GM12873 (cell line): Measurements from ENCODE around the gene KRT86.

Source experiments
- TF ChIP-seq, protein P1 (sequence below): IDR thresholded peaks from 2 replicates; pipeline ENCODE4 v1.5.1; 2012; ENCODE audit warnings: low read depth, mild to moderate bottlenecking, moderate library complexity, low read length, control low read depth; ENCODE audit not compliant: insufficient read depth; ENCODE audit errors: missing control alignments

The KRT86 gene

DNA sequence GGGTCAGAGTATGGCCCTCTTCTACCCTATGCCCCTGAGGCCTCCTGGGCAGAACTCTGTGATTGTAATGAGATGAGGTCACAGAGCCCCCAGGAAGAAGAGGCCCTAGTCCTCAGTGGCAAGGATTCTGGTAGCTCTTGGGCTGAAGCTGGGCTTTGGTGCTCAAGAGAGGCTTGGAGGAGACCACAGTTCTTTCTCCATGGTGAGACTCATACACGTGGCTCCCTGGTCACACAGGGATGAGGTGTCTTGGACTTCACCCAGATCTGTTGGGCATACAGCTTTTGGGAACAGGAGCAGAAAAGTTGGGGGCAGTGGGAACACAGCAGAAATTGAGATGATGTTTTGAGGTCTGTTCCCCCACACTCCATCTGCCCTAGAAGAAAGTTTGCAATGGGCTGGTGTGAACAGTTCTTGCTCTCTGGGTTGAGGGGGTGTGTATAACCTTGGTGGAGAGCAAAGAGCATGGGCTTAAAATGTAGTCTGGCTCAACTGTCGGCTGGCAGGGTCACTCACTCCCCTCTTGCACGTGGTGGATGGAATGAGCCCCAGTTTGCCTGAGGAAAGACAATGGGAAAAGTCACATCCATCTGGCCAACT lies at the start of gene KRT86:
Gene KRT86 (plus strand): TSS at position 125 of the 600 bp plus-strand sequence. CDS start 27,272 bp downstream, outside the sequence.
- TF ChIP-seq, protein P1, sequence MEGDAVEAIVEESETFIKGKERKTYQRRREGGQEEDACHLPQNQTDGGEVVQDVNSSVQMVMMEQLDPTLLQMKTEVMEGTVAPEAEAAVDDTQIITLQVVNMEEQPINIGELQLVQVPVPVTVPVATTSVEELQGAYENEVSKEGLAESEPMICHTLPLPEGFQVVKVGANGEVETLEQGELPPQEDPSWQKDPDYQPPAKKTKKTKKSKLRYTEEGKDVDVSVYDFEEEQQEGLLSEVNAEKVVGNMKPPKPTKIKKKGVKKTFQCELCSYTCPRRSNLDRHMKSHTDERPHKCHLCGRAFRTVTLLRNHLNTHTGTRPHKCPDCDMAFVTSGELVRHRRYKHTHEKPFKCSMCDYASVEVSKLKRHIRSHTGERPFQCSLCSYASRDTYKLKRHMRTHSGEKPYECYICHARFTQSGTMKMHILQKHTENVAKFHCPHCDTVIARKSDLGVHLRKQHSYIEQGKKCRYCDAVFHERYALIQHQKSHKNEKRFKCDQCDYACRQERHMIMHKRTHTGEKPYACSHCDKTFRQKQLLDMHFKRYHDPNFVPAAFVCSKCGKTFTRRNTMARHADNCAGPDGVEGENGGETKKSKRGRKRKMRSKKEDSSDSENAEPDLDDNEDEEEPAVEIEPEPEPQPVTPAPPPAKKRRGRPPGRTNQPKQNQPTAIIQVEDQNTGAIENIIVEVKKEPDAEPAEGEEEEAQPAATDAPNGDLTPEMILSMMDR = no peak

DNA sequence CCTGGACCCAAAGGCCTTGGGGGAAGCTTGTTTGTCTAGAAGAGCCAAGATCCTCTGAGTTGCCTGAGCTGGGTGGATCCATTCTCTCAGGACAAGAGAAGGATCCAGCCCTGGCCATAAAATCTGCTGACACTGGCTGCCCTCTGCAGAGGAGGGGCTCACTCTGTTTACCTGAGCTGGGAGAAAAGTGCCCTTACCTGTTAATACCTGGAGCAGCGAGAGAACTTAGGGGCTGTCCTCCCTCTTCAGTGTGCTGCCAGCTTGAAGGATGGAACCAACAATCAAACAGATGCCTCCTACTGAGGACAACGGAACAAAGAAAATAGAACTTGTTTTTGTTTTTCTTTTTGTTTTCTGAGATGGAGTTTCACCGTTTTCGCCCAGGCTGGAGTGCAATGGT lies 48.7 kb upstream of the KRT86 start:
- TF ChIP-seq, protein P1 = no peak

DNA sequence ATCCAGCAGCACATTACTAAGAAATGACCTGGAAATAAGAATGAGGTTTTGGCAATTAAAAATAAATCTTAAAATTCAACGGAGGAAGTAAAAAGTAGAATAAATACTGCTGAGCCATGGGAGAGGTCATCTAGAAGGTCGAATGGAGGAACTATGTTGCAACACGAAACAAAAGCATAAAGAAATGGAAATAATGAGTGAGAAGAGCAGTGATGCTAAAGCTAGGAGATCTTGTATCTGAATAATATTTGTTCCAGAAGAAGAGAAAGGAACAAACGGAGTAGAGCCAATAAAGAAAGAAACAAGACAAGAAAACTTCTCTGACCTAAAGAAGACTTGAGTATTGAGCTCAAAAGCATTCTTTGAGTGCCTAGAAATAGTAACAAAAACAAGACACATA lies 48.0 kb upstream of the KRT86 start:
- TF ChIP-seq, protein P1 = no peak

DNA sequence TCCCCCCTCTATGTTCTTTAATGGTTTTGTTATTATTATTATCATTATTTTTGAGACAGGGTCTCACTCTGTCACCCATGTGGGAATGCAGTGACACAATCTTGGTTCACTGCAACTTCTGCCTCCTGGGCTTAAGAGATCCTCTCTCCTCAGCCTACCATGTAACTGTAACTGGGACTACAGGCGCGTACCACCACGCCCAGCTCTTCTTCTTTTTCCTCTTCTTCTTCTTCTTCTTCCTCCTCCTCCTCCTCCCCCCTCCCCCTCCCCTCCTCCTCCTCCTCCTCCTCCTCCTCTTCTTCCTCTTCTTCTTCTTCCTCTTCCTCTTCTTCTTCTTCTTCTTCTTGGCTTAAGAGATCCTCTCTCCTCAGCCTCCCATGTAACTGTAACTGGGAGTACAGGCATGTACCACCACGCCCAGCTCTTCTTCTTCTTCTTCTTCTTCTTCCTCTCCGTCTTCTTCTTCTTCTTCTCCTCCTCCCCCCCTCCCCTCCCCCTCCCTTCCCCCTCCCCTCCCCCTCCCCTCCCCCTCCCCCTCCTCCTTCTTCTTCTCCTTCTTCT lies 46.8 kb upstream of the KRT86 start:
- TF ChIP-seq, protein P1 = no peak

DNA sequence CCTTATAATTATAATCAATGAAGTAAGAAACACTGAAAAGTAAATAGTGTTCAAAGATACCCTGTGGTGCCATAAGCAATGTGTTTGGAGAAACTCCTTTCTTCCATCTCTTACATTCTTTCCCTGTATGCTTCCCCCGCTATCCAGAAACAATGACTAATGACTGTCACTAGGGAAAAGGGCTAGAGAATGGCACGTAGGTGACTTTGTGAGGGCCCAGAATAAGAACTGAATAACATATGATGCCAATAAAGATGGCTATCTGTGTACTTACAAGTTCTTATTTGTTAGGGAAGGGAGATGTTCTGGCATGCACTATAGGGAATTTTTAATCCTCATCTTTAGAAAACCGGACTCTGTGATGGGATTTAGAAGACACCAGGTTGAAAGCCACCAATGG lies 46.1 kb upstream of the KRT86 start:
- TF ChIP-seq, protein P1 = no peak

DNA sequence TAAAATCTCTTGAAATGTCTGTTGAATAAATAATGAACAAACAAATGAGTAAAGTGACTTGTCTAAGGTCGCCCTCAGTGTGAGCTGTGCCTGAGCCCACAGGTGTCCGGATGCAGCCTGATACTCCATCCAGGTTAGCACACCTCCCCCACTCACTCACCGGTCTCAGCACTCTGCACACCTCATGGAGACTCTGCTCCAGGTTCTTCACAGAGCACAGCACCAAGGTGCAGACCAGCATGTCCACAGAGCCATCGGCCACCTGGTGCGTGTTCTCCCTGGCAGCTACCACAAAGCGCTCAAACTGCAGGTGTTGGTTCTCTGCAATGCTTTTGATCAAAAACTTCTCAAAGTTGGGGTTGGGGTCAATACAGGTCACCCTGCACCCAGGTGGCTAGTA lies 45.5 kb upstream of the KRT86 start:
- TF ChIP-seq, protein P1 = no peak

DNA sequence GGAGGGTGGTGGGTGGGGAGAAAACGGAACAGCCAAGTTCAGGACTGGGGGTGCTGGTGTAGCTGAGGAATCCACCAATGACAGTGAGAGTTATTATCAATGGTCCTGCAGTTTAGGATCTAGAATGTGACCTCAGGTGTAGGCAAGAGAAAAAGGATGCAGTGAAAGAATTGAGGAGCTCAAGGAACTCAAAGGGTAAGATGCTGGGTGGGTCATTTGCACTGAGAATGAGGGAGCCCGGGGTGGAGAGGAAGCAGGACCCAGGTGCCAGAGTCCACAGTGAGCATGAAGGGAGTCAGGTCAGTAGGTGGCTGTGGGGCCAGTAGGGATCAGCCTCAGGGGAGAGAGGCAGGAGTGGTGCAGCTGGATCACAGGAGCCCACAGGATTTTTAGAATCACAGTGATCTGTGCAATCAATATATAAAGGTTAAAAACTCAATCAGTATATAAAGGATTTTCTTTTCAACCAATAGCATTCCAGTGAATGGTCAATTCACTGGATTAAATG lies 44.6 kb upstream of the KRT86 start:
- TF ChIP-seq, protein P1 = no peak
